Fibroblast of the aortic adventitia (primary cell): ENCODE data around the gene RASAL3. TPM values are rescaled to one million over a fixed set of nuclear protein-coding genes. Genes with fewer than 3 reads are reported as not detected.
"Not testable (repeated sequence)": the region's sequence is repeated elsewhere in the genome, so short reads cannot be mapped to it uniquely, and the experiment has no call there.

Experiments
- DNase-seq: peaks from one replicate; pipeline ENCODE4 v3.0.0-alpha.2; 2010; ENCODE audit warnings: low read depth
- H3K4me3 ChIP-seq: 2 replicates; pipeline ENCODE4 v1.5.1; 2011; ENCODE audit warnings: low read depth, mild to moderate bottlenecking, control low read depth, low read length, moderate library complexity
- CTCF ChIP-seq: IDR thresholded peaks from 2 replicates; pipeline ENCODE4 v1.5.1; 2011; ENCODE audit warnings: mild to moderate bottlenecking, low read length, control low read depth, inconsistent platforms; ENCODE audit not compliant: insufficient read depth
- small RNA-seq: library from RNA; depleted of rRNA; stranded (forward); fragments of <200 nt; gene quantifications from one replicate; pipeline ENCODE3, GENCODE V24; 2012
- total RNA-seq: library from RNA; depleted of rRNA; stranded (reverse); fragments of >200 nt; gene quantifications from 2 replicates; pipeline ENCODE4 v1.2.3, GENCODE V29; 2012; ENCODE audit warnings: low replicate concordance

RASAL3 gene
- total RNA-seq, 1 donor, result not detected

DNA sequence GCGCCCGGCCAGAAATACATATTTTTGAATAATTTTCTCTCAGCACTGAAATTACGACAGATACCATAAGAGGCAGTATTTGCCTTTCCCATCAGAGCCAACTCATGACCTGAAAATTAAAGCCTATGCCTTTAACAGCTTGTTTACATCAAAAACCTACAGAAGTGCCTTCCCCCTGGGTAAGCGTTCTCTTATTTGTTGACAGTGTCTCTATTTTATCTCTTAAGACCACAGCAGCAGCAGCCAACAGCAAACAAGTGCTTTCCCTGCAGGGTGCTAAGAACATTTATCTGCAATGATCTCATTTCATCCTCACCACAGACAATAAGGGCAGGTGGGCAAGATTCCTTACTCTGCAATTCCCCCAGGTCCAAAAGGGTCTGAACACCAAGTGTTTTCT, 51.5 kb downstream of the RASAL3 start:
- TF ChIP-seq CTCF, result no peak
- DNase-seq, result no peak
- no peak overlapping the region for H3K4me3 ChIP-seq

GRCh38 chr19:15411351-15411750, 53.0 kb downstream of the RASAL3 start:
- H3K4me3 ChIP-seq, DNase-seq: not testable (repeated sequence)

GRCh38 chr19:15404780-15405211, 59.5 kb downstream of the RASAL3 start:
- no peak overlapping the region for H3K4me3 ChIP-seq
- DNase-seq, result no peak
- no peak for TF ChIP-seq CTCF

GRCh38 chr19:15404097-15404779, 60.1 kb downstream of the RASAL3 start:
- H3K4me3 ChIP-seq, result no peak overlapping the region
- DNase-seq, result no peak
- no peak for TF ChIP-seq CTCF

GRCh38 chr19:15403151-15403531, 61.2 kb downstream of the RASAL3 start:
- DNase-seq, result no peak
- H3K4me3 ChIP-seq, result no peak overlapping the region
- no peak for TF ChIP-seq CTCF

DNA sequence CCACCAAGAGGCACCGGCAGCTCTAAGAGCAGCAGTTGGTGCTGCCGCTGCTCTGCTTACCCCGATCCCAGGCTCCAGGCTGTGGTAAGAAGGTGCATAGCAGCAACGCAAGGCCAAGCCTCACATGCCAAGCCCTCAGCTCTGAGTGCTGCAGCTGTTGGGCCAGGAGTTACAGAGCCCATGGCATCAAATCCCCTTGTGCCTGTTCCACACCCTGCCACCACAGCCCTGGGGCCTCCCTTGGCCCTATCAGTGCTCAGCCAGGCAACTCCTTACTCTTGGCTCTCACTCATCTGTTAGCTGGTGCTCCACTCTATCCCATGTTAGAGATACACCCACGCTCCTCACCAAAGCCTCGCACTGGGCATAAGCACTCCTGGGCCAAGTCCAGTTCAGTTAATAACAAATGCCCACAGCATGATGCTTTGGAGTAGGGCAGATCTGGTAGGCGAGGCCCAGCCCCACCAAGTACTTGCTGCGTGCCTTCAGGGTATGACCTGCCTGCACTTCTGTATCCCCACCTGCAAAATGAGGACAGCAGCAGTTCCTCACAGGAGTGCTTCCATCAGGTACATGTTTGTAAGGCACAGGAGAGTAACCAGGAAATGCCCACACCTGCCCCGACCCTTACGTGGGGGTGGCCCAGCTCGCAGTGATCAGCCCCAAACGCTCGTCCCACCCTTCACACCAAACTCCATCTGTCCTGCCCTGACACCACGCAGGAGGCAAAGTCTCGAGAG, 61.8 kb downstream of the RASAL3 start:
- no peak overlapping the region for H3K4me3 ChIP-seq
- no peak for TF ChIP-seq CTCF
- DNase-seq, result no peak

Small RNAs within 50 kb of the gene (small RNA-seq; reads per million reads assigned to genes)
- gene MIR1470, result not detected

Other genes with a start within 250 kb of the RASAL3 start
- 0.09 TPM in 1 of 2 replicates, not detected in the other for gene EPHX3, start 232.1 kb downstream of the RASAL3 start, total RNA-seq
- gene BRD4, start 132.0 kb downstream of the RASAL3 start, total RNA-seq, result 15.5 and 25.3 TPM in 2 replicates
- gene AKAP8, start 84.8 kb downstream of the RASAL3 start, total RNA-seq, result 12.3 and 15.5 TPM in 2 replicates
- 45.6 and 65.8 TPM in 2 replicates for gene AKAP8L, start 45.6 kb downstream of the RASAL3 start, total RNA-seq
- 5.7 and 13.4 TPM in 2 replicates for gene WIZ, start 14.6 kb downstream of the RASAL3 start, total RNA-seq
- gene PGLYRP2, start 15.0 kb upstream of the RASAL3 start, total RNA-seq, result not detected in 2 replicates
- not detected in 2 replicates for gene CYP4F22, start 44.0 kb upstream of the RASAL3 start, total RNA-seq
- gene CYP4F8, start 150.7 kb upstream of the RASAL3 start, total RNA-seq, result not detected in 2 replicates
- not detected in 2 replicates for gene CYP4F3, start 176.4 kb upstream of the RASAL3 start, total RNA-seq
- gene CYP4F12, start 208.5 kb upstream of the RASAL3 start, total RNA-seq, result not detected in 2 replicates